HG03439 (cell line): Measurements from ENCODE around the gene FUCA1.
"Not testable (repeated sequence)": the region's sequence is repeated elsewhere in the genome, so short reads cannot be mapped to it uniquely, and the experiment has no call there.

Experiments used
- ATAC-seq: cut with Tn5 transposase; IDR thresholded peaks from one replicate; pipeline ENCODE4 v1.9.1; 2021; ENCODE audit warnings: mild to moderate bottlenecking, moderate library complexity; ENCODE audit not compliant: unreplicated experiment

Gene FUCA1

DNA sequence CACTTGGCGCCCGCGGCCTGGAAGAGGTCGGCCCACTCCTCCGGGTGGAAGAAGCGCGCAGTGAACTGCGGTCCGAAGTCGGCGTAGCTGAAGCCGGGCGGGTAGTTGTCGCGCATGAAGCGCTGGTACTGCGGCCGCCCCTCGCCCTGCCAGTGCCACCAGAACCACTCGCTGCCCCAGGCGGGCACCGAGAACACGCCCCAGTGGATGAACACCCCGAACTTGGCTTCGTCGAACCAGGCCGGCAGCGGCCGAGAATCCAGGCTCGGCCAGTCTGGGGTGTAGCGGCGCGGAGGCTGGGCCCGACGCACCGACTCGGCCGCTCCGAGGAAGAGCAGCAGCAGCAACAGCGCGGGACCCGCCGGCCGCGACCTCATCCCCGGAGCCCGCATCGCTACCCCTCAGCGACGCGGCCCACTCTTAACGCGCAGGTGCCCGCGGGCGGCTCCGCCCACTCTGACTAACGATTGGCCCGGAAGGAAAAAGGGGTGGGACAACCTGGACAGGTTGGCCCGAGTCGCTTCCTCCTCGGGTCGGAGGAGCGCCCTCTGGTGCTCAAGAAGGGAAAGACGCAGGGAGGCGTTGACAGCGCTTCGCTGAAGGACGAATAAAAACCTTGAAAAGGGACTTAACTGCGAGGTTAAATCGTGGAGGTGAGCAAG lies at the start of gene FUCA1:
Gene FUCA1 (minus strand): TSS at position 396 of the 662 bp plus-strand sequence. CDS start 4 bp downstream, at position 392.
- peak; percentile 91 for ATAC-seq

DNA sequence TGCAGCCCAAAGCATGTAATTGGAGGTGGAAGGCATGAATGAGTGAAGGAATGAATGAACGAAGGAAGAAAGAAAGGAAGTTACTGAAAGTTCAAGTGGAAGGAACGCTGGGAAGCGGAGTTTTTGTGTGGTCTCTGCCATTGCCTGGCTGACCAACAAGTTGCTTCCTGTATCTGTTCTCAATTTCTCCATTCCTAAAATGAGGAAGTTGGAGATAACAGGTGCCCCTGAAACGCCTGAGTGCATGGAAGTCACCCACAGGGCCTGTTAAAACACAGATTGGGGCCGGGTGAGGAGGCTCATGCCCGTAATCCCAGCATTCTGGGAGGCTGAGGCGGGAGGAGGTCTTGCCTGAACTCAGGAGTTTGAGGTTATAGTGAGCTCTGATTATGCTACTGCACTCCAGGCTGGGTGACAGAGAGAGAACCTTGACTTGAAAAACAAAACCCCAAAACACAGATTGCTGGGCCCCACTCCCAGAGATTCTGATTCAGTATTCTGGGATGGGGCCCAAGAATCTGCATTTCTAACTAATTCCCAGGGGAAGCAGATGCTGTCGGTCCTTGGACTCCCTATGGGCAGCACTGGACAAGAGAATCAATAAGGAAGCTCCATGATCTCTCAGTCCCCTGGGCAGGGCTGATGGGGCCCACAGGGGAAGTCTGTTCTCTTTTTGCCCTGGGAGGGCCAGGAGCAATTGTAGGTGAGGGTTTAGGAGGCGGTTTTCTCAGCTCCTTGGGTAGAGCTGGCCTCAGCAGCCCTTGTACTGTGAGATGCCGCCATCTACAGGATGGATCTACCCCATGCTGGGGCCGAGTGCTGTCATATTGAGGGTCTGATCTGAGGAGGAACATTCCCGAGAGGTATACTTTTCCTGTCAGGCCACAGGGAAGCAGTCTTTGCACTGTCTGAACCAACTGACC lies 48.4 kb upstream of the FUCA1 start:
- peak; percentile 68 for ATAC-seq

DNA sequence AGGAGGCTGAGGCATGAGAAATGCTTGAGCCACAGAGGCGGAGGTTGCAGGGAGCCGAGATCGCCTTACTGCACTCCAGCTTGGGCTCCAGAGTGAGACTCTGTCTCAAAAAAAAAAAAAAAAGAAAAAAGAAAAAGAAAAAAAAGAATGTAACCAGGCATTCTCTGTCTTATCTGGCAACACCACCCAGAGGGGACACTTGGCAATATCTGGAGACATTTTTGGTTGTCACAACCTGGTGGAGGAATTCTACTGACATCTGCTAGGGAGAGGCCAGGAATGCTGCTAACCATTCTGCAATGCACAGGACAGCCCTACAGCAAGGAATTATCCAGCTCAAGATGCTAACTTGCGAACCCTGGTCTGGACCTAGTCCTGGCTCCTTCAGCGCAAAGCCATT lies 47.4 kb upstream of the FUCA1 start:
- ATAC-seq, result no peak

DNA sequence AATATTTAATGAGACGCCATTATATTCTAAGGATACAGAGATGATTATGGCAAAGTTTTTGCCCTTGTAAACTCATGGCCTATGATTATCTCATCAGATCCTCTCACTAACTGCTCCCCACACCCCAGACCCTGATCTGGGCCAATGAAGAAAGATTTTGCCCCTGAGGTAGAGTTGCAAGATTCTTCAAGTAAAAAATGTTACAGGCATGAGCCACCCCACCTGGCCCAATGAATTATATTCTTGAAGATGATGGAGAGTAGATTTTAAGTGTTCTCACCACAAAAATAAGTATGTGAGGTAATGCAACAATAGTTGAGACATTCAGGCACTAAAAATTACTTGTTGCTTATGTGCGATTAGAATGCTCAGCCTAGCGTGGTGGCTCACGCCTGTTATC lies 46.8 kb upstream of the FUCA1 start:
- no peak for ATAC-seq

DNA sequence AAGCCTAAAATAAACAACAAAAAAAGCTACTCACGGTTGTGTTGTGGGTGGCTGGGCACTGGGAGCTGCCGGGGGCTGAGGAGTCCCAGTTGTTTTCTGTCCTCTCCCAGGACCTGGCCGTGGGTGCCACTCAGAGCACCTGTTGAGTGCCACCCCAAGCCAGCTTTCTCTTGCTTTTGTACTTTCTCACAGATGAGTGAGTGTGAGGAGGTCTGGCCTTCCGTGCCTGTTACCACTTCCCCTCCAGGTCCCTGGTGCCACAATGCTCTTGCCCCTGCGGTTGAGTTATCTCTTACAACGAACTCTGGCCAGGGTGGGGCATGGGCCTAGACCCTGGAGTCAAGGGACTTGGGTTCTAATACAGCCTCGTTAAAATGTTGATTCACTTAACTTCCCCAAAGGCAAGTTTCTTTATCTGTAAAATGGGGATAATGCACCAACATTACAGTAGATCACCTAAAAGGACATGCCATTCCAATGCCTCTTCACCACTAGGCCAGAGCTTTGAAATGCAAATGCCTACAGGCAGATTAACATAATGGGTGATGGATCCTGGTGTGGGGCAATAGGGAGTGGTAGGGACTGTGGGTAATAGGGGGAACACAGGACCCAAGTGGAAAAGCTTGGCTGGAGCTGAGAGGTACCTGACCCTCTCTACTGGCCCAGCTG lies 45.3 kb upstream of the FUCA1 start, which contains the start of gene CNR2:
Gene CNR2 (minus strand): TSS at position 151 of the 669 bp plus-strand sequence. CDS start 37,745 bp downstream, outside the sequence.
- no peak for ATAC-seq

DNA sequence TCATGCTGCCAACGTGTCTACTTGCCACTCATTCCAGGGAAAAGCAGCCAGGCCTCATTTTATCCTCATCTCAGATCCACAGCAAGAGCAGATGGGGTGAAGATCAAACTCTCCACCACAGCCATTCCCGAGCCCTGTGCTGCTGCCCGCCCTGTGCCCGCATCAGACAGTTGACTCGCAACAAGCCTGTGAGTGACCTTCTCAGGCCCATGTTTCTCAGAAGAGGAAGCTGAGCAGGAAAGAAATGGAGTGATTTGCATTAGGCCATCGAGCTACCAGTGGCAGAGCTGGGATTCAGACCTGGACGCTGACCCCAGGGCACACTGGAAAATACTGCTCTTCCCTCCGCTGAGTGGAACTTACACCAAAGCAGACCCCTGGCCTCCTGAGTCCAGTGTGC lies 43.8 kb upstream of the FUCA1 start:
- no peak for ATAC-seq

DNA sequence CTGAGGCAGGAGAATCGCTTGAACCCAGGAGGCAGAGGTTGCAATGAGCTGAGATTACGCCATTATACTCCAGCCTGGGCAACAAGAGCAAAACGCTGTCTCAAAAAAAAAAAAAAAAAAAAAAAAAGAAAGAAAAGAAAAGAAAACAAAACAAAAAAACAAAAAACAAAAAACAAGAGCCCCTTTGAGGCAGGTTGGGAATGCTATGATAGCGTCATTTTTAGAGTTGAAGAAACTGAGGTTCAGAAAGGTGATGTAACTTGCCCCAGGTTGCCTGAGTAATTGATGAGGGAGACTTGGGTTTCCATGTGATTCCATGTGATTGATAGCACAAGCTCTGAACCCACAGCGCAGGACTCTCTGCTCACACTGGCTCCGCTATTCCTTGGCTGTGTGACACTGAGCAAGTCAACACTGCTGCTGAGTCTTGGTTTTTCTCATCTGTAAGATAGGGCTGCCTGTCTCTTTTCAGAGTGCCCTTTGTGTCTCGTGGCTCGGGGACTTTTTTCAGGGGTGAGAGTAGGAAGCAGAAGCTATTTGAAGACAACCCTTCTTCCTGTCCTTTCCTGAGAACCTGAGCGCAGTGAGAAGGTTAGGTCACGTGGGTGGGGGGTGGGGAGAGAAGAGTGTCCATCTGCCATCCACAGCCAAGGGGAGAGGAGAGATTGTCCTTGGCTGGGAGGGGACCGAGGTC lies 42.6 kb upstream of the FUCA1 start:
- ATAC-seq, result no peak

DNA sequence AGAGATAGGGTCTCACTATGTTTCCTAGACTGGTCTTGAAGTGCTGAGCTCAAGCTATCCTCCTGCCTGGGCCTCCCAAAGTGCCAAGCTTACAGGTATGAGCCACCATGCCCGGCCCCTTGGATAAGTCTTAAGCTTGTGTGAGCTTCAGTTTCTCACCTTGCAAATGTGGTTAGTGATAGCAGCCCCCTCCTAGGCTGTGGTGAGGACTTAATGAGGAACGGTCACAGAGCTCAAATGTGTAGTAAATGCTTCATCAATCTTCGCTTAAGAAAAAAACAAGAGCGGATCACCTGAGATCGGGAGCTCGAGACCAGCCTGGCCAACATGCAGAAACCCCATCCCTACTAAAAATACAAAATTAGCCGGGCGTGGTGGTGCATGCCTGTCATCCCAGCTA lies 42.1 kb upstream of the FUCA1 start:
- ATAC-seq, result no peak

DNA sequence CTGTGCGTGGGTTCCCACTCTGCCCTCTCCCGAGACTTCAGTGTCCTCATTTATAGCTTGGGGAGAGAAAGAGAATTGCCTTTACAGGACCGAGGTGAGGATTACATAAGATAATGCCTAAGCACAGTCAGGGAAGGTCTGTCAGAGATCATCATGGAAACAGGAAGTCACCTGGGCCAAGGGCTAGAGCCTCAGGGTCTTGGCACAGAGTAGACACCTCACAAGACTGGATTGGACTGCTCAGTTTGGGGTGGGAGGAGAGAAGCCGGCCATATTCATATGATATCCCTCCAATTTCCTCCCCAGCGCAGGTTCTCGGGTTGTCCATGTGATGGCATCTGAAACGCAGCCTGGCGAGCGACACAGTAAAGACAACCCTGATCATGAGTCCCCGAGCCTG lies 41.3 kb upstream of the FUCA1 start:
- no peak for ATAC-seq

DNA sequence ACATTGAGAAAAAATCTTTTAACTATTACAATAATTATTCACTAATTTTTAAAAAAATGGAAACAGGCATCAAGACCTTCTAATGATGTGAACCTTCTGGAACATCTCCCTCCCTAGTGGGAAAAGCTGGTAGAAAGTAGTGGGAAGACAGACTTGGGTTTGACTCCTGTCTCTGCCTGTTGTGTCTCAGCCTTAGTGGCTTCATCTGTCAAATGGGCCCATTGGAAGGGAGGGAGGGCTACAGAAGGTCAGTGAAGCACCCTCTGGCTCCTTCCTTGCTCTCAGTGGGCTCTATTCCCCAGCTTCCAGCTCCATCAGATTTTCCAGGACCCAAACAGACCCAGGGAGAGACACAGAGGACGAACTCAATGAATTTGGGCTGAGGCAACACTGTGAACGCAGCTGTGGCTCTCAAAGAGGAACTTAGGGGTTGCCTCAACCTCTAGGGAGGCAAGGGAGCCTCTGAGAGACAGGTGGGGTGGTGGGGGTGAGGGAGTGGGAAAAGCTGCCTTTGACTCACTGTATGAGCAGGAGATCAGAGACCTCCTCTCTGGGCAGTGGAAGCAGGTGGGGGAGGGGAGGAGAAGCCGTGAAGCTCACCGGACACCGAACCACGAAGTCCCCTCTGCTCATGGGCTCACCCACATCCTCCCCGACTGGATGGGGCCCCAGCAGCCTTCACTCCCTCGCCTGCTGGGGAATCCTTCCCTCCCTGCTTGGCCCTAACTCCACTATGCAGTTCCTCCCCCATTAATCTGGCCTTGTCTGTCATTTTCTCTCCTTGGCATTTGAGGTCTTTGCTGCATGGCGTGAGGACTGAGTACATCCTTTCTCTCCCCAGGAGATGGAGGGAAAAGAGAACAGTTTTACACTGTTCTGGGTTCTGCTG lies 40.6 kb upstream of the FUCA1 start:
- ATAC-seq, result no peak

DNA sequence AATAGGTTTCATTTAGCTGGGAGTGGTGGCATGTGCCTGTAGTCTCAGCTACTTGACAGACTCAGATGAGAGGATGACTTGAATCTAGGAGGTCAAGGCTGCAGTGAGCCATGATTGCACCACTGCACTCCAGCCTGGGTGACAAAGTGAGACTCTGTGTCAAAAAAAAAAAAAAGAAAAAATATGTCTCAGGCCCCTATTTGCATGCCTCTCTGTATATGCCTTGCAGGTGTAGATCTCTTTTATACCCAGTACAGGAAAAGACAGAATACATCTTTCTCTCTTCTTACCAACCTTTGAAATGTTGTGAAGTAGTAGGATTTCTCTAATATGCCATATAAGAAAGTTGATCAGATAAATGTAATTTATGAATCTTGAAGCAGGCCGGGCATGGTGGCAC lies 38.6 kb upstream of the FUCA1 start:
- ATAC-seq, result no peak

DNA sequence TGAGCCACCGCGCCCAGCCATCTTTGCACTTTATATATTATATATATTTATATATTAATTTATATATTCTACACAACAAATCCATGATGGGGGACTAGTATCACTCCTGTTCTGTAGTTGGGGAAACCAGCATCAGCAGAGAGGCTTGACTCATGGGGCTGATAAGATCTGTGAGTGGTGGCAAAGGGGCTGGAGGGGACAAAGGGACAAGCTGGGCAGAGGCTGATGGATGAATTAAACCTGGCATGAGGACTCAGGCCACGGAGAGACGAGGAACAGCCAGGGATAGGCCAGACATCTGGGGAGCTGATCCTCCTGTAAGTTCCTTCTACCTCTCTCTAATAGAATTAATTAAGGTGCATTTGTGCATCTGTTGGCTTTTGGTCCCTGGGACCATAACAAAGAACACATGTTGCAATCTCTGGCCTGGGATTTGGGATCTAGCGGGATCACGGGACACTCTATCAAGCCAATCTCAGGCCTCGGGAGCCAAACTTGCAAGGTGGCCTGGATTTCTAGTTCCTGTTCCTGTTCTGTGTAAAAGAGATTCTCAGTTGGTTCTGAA lies 37.5 kb upstream of the FUCA1 start:
- ATAC-seq, result no peak

DNA sequence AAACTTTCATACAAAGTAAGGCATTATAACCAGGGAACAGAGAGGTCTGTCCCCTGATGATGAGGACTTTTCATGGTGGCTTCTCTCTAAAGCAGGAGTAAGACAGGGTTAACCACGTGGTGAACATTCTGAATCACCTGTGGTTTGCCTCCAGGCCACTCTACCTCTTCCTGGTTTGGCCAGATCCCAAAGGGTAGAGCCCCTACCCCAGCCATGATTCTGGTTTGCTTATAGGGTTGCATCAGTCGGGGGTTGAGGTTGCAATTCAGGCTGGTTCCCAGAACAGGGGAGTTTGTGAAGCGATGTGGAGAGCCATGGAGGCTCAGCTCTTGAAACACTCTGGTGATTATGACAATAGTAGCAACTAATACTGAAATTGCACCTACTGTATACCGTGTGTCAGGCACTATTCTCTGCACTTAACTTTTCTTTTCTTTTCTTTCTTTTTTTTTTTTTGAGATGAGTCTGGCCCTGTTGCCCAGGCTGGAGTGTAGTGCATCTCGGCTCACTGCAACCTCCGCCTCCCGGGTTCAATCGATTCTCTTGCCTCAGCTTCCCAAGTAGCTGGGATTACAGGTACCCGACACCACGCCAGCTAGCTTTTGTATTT lies 36.8 kb upstream of the FUCA1 start:
- ATAC-seq, result peak; percentile 46

DNA sequence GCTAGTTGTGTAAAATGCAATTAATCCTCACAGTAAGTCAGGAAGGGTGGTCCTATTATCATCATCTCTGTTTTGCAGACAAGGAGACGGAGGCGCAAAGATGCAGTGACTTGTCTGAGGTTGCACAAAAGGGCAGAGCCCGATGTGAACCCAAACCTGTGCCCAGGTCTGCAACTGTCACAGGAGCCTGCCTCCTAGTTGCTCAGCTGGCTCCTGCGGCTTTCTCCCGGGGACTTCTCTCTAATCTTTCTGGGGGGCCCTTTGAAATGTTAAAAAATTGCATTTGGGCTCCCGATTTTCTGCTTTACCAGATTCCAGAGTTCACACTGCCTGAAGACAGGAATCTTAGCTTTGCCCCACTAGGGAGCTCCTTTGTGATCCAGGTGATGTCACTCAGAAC lies 35.7 kb upstream of the FUCA1 start:
- no peak for ATAC-seq

DNA sequence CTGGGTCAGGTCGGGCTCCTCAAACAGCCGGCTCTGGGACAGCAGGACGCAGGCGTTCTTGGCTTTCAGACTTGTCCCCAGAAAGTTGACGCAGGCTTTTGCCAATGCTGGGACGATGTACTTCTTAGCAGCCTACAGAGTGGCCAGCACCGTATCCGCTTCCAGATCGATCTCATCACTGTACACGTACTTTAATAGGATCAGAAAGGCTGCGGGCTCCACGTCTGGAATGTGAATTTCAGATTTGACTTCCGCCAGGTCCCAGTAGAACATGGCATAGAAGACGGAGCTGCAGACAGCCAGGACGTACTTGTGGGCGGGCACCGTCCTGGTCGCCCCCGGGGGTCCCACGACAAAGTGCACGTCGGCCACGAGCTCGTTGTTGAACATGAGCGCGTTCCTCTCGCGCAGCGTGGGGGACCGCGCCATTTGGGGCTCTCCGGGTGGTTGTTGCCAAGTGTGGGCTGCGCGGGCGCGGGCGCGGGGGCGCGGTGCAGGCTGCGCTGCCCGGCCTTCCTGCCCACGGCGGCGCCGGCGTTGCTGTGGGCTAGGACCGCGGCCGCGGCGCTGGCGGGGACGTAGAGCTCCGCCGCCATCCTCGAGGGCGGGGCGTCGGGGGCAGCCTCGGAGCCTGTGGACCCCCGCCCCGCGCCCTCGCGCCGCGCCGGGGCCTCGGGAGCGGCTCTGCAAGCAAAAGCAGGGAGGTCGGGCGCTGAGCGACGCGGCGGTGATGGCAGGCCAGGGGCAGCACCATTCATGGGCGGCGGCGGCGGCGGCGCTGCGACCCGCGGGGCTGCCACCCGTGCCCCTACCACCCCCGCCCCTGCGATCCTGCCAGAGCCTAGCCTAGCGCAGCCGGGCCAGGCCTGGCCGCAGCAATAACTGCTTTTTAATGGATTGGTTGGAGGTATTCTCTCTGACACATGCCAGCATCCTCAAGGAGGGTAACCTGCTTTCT lies 34.5 kb upstream of the FUCA1 start:
- ATAC-seq, result no peak

DNA sequence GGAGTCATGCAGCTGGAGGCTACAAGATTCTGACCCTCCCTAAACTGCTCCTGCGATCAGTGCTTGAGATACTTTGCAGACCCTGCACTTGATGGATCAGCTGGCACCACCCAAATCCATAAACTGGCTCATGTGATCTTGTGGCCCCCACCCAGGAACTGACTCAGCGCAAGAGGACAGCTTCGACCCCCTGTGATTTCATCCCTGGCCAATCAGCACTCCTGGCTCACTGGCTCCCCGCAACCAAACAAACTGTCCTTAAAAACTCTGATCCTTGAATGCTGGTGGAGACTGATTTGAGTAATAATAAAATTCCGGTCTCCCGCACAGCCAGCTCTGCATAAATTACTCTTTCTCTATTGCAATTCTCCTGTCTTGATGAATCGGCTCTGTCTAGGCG lies 31.9 kb upstream of the FUCA1 start:
- ATAC-seq, result not testable (repeated sequence)

DNA sequence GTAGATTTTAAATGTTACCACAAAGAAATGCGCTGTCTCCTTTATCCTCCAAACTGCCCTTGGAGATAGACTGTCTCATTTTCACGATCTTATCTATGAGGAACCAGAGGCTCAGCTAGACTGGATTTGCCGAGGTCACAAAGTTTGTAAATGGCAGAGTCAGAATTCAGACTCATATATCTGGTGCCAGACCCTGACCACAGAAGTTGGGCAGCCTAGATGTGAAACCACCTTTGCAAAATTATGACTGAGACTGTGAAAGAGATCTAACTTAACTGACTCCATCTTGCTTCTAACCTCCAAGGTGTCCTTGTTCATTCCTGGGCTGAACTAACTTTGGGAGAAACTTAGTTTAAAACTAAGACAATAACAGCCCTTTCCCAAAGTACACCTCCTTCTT lies 31.0 kb upstream of the FUCA1 start:
- no peak for ATAC-seq

DNA sequence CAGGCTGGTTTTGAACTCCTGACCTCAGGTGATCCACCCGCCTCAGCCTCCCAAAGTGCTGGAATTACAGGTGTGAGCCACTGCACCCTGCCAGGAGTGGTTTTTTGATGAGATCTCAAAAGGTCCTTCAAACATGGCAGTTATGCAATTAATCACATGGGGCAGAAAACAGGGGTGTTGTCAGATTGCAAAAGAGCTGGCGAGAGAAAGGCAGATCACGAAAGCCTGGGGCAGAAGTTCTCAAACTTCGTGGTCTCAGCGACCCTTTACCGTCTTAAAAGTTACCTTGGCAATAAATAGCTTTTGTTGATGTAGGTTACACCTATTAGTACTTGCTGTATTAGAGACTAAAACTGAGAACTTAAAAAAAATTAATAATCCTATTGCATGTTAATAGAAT lies 29.0 kb upstream of the FUCA1 start:
- no peak for ATAC-seq
